ENCODE measurements around the gene PRDM1. TPM values are rescaled to one million over a fixed set of nuclear protein-coding genes. Genes with fewer than 3 reads are reported as not detected.
"Not testable (repeated sequence)": the region's sequence is repeated elsewhere in the genome, so short reads cannot be mapped to it uniquely, and the experiment has no call there.

PRDM1 gene
- polyA plus RNA-seq, 3 donors: 2.1 to 3.1 (median 2.8) TPM

- no peak for DNase-seq
These were observed 50.7 kb downstream of the PRDM1 start for GRCh38 chr6:106136845-106137244.

- DNase-seq: no peak
These were observed 52.0 kb downstream of the PRDM1 start for GRCh38 chr6:106138151-106138550.

- no peak for DNase-seq
These were observed 55.5 kb downstream of the PRDM1 start for GRCh38 chr6:106141441-106142237.

- DNase-seq: no peak
These were observed 56.8 kb downstream of the PRDM1 start for GRCh38 chr6:106142876-106143431.

- no peak for DNase-seq
These were observed 57.5 kb downstream of the PRDM1 start for GRCh38 chr6:106143665-106144064.

GRCh38 chr6:106145144-106145543 lies 59.0 kb downstream of the PRDM1 start:
- no peak for DNase-seq

- DNase-seq: no peak
These were observed 59.6 kb downstream of the PRDM1 start for GRCh38 chr6:106145741-106146227.

- DNase-seq: no peak
These were observed 60.8 kb downstream of the PRDM1 start for GRCh38 chr6:106146852-106147351.

- no peak for DNase-seq
These were observed 61.3 kb downstream of the PRDM1 start for GRCh38 chr6:106147476-106147875.

GRCh38 chr6:106149472-106150069 lies 63.4 kb downstream of the PRDM1 start:
- DNase-seq: no peak

- DNase-seq: not testable (repeated sequence)
These were observed 66.3 kb downstream of the PRDM1 start for GRCh38 chr6:106152476-106152875.

GRCh38 chr6:106152952-106153351 lies 66.8 kb downstream of the PRDM1 start:
- no peak for DNase-seq

GRCh38 chr6:106154326-106154725 lies 68.2 kb downstream of the PRDM1 start:
- no peak for DNase-seq

GRCh38 chr6:106155219-106155830 lies 69.2 kb downstream of the PRDM1 start:
- DNase-seq: no peak

GRCh38 chr6:106156413-106156812 lies 70.3 kb downstream of the PRDM1 start:
- DNase-seq: no peak

GRCh38 chr6:106156863-106157262 lies 70.7 kb downstream of the PRDM1 start:
- DNase-seq: no peak

GRCh38 chr6:106158816-106159215 lies 72.7 kb downstream of the PRDM1 start:
- no peak for DNase-seq

Other genes with a start within 250 kb of the PRDM1 start
- gene ATG5, start 239.4 kb downstream of the PRDM1 start, polyA plus RNA-seq (ENCODE audit: insufficient read length in 3 of 3): 10 to 100 TPM; 43.9 to 49.6 (median 46.1) TPM